Breast epithelium (tissue), 3 donors: ENCODE data around the gene CSE1L.

Experiments
- POLR2A ChIP-seq: fragments of 450-650 bp; IDR thresholded peaks from one replicate; pipeline ENCODE4 v1.6.1; 2016; ENCODE audit warnings: antibody characterized with exemption, mild to moderate bottlenecking, moderate library complexity
- TF ChIP-seq, protein P1 (sequence below), 3 donors: fragments of 450-650 bp; IDR thresholded peaks; one replicate each; pipeline ENCODE4 v1.5.1; 2016 to 2017; ENCODE audit warnings: antibody characterized with exemption in 3 of 3, mild to moderate bottlenecking in 3 of 3, moderate library complexity in 3 of 3

DNA sequence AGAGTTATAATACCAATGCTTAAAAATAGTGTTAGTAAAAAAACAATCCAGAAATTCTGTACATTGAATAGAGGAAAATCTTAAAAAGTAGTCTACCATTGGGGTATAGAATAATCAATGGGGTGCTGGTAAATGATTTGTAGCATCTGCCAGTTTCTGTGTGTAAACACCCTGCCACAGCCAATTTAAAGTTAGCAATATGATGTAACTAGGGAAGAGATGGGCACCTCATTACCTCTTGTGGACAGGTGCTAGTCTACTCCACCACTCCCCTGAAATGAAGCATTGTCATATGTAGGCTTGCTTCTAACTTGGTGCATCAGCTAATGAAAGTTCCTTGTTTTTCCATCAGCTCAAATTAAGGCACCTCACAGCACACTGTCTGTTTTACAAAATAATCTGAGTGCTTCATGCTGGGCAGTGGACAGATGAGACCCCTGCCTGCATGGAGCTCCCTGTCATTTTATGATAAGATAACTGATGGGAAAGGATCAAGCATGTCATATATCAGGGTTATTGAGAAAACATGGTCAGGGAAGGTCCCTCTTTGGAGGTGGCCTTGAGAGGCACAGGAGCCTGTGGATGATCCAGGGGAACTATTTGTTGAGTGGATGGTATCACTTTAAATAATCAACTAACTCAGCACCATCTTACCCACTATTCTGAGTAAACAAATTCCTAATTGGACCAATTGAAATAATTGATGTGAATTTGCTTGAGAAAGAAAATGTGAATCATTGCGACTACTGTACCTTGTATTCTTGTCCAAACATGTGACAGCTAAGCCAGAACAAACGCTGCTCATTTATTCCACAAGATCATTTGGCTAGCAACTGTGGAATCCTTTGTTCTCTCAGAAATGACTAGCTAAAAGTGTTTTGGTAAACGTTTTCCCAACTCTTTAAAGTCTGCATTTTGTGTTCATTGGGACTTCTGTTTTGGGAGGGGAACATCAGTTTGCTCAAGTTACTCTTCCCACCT lies 45.9 kb upstream of the CSE1L start:
- TF ChIP-seq, protein P1, sequence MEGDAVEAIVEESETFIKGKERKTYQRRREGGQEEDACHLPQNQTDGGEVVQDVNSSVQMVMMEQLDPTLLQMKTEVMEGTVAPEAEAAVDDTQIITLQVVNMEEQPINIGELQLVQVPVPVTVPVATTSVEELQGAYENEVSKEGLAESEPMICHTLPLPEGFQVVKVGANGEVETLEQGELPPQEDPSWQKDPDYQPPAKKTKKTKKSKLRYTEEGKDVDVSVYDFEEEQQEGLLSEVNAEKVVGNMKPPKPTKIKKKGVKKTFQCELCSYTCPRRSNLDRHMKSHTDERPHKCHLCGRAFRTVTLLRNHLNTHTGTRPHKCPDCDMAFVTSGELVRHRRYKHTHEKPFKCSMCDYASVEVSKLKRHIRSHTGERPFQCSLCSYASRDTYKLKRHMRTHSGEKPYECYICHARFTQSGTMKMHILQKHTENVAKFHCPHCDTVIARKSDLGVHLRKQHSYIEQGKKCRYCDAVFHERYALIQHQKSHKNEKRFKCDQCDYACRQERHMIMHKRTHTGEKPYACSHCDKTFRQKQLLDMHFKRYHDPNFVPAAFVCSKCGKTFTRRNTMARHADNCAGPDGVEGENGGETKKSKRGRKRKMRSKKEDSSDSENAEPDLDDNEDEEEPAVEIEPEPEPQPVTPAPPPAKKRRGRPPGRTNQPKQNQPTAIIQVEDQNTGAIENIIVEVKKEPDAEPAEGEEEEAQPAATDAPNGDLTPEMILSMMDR (IDR thresholded peaks at IDR 0.05), result no peak
- TF ChIP-seq POLR2A, result no peak
